Type B pancreatic cell (in vitro differentiated cells): ENCODE measurements around the gene AFAP1L1. TPM values are rescaled to one million over a fixed set of nuclear protein-coding genes. Genes with fewer than 3 reads are reported as not detected.

Experiments used
- DNase-seq: peaks from one replicate; pipeline ENCODE4 v3.0.0; 2021; ENCODE audit warnings: mixed read lengths; ENCODE audit not compliant: unreplicated experiment; ENCODE audit errors: extremely low spot score
- H3K27ac Mint-ChIP-seq: 2 replicates; pipeline ENCODE4 v1.8.0; 2021; ENCODE audit warnings: mild to moderate bottlenecking, mixed read lengths
- H3K27me3 Mint-ChIP-seq: 2 replicates; pipeline ENCODE4 v1.8.0; 2021; ENCODE audit warnings: mixed read lengths
- H3K36me3 Mint-ChIP-seq: 2 replicates; pipeline ENCODE4 v1.8.0; 2021; ENCODE audit warnings: mixed read lengths
- H3K4me1 Mint-ChIP-seq: one replicate; pipeline ENCODE4 v1.8.0; 2021; ENCODE audit warnings: mixed read lengths; ENCODE audit not compliant: unreplicated experiment
- H3K4me3 Mint-ChIP-seq: 2 replicates; pipeline ENCODE4 v1.8.0; 2021; ENCODE audit warnings: mild to moderate bottlenecking, mixed read lengths
- H3K9me3 Mint-ChIP-seq: 2 replicates; pipeline ENCODE4 v1.8.0; 2021; ENCODE audit warnings: mixed read lengths
- total RNA-seq: library from RNA; stranded (reverse); gene quantifications from 2 replicates; pipeline ENCODE4 v1.2.1, GENCODE V29; 2021; ENCODE audit warnings: low replicate concordance
- TF ChIP-seq, protein P1 (sequence below): fragments of 200-600 bp; sonication (generic); conservative IDR thresholded peaks from 2 replicates; pipeline ENCODE4 v1.5.0; 2021; ENCODE audit warnings: antibody characterized with exemption, mild to moderate bottlenecking

Gene AFAP1L1
- total RNA-seq, 1 donor from 2014 or later: 6.4 TPM

DNA sequence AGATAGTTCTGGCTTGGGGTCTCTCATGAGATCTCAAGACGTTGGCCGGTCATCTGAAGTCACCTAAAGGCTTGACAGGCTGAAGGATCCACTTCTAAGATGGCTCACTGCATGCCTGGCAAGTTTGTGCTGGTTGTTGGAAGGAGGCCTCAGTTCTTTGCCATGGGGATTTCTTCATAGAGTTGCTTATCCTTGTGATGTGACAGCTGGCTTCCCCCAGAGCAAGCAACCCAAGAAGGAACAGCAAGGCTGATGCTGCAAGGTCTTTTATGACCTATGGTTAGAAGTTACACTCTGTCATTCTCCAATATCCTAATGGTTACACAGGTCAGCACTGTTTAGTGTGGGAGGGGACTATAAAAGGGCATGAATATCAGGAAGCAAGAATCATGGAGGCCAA is 53.0 kb downstream of the AFAP1L1 start:
- Mint-ChIP-seq H3K9me3 (no peaks in the 10 kb centered on the region), H3K36me3 (no peaks in the 10 kb centered on the region), H3K4me3 (no peak overlapping the region), H3K27ac (no peak overlapping the region), H3K4me1 (peaks cover 36% of the 10 kb centered on the region), H3K27me3 (no peaks in the 10 kb centered on the region)
- DNase-seq: no peak
- TF ChIP-seq, protein P1, sequence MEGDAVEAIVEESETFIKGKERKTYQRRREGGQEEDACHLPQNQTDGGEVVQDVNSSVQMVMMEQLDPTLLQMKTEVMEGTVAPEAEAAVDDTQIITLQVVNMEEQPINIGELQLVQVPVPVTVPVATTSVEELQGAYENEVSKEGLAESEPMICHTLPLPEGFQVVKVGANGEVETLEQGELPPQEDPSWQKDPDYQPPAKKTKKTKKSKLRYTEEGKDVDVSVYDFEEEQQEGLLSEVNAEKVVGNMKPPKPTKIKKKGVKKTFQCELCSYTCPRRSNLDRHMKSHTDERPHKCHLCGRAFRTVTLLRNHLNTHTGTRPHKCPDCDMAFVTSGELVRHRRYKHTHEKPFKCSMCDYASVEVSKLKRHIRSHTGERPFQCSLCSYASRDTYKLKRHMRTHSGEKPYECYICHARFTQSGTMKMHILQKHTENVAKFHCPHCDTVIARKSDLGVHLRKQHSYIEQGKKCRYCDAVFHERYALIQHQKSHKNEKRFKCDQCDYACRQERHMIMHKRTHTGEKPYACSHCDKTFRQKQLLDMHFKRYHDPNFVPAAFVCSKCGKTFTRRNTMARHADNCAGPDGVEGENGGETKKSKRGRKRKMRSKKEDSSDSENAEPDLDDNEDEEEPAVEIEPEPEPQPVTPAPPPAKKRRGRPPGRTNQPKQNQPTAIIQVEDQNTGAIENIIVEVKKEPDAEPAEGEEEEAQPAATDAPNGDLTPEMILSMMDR: no peak

DNA sequence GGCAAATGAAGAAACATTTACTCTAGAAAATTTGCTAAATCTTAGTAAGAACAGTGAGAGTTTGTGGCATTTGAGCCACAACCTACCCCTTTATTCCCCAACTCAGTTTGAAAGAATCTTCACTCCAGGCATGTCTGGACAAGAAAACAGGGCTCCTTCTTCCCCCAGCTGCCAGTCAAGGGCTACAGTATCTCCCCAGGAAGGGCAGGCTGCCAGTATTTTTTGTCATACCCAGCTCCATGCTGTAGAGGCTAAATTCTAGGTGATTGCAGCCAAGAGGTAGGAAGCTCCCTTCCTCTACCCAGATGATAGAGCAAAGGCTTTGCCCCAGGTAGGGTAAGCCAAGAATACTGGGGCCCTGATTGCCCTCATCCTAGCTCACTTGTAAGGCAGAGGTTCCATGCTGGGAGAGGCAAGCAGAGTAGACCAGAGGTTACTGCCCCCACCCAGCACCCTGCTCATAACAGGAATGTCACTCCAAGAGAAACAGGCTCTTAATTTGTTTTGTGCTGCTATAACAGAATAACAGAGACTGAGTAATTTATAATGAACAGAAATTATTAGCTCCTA is 53.6 kb downstream of the AFAP1L1 start:
- no peaks in the 10 kb centered on the region for H3K36me3 Mint-ChIP-seq
- TF ChIP-seq, protein P1: no peak
- H3K27ac Mint-ChIP-seq: no peak overlapping the region
- H3K9me3 Mint-ChIP-seq: no peaks in the 10 kb centered on the region
- no peak overlapping the region for H3K4me3 Mint-ChIP-seq
- H3K27me3 Mint-ChIP-seq: no peaks in the 10 kb centered on the region
- peaks cover 33% of the 10 kb centered on the region for H3K4me1 Mint-ChIP-seq
- no peak for DNase-seq

DNA sequence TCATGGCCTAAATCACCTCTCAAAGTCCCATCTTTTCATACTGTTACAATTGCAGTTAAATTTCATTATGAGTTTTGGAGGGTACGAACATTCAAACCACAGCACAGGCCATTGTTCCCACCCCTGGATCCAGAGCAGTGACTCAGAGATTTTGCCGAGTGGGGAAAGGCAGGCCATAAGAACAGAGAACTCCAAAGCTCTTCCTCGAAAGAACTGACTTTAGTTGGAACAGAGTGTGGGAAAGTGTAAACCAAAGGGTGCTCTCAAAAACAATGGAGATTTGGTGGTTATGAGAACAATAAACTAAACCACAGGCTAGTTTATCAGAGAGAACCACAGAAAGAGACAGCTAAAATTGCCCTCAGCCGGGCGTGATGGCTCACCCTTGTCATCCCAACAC is 54.2 kb downstream of the AFAP1L1 start:
- no peak for DNase-seq
- Mint-ChIP-seq H3K27me3 (no peaks in the 10 kb centered on the region), H3K4me1 (peaks cover 26% of the 10 kb centered on the region), H3K4me3 (no peak overlapping the region), H3K27ac (no peak overlapping the region), H3K9me3 (no peaks in the 10 kb centered on the region), H3K36me3 (no peaks in the 10 kb centered on the region)
- TF ChIP-seq, protein P1: no peak

DNA sequence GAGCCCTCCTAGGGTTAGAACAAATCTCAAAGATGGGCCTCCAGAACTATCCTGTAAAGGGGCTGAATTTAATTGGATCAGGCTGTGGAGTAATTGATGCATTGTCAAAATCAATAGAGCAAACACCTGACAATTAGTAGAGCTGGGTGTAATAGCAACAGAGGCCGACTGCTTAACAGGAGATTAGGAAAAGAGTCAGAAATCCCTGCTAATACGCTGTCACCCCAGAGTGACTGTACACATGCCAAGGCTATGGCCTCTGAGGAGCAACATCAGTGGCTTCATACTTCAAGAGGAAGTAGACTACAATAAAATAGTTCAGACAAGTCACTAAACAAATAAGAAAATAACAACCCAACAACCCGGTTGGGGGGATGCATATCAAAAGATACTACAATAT is 55.0 kb downstream of the AFAP1L1 start:
- Mint-ChIP-seq H3K36me3 (no peaks in the 10 kb centered on the region), H3K27me3 (no peaks in the 10 kb centered on the region), H3K27ac (no peak overlapping the region), H3K9me3 (no peaks in the 10 kb centered on the region), H3K4me1 (peaks cover 23% of the 10 kb centered on the region), H3K4me3 (no peak overlapping the region)
- DNase-seq: no peak
- TF ChIP-seq, protein P1: no peak

DNA sequence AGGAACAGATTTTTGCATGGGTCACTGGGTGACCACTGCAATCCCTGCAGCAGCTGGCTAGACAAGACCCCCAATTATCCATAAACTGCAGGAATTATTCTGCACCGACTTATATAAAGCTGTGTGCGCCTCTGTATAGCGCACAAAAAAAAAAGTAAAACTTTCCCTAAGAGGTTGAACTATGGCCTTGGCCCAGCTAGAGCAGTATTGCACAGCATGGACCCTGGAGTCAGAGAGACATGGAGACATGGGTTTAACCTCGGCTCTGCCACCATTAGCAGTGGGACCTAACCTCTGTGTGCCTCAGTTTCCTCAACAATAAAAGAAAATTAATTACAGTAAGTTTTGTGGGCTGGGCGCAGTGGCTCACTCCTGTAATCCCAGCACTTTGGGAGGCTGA is 56.5 kb downstream of the AFAP1L1 start:
- Mint-ChIP-seq H3K36me3 (no peaks in the 10 kb centered on the region), H3K4me3 (no peak overlapping the region), H3K9me3 (no peaks in the 10 kb centered on the region), H3K27ac (no peak overlapping the region), H3K27me3 (no peaks in the 10 kb centered on the region), H3K4me1 (peaks cover 13% of the 10 kb centered on the region)
- no peak for DNase-seq
- TF ChIP-seq, protein P1: no peak
